ENCODE measurements around the gene PPP4R4.

DNA sequence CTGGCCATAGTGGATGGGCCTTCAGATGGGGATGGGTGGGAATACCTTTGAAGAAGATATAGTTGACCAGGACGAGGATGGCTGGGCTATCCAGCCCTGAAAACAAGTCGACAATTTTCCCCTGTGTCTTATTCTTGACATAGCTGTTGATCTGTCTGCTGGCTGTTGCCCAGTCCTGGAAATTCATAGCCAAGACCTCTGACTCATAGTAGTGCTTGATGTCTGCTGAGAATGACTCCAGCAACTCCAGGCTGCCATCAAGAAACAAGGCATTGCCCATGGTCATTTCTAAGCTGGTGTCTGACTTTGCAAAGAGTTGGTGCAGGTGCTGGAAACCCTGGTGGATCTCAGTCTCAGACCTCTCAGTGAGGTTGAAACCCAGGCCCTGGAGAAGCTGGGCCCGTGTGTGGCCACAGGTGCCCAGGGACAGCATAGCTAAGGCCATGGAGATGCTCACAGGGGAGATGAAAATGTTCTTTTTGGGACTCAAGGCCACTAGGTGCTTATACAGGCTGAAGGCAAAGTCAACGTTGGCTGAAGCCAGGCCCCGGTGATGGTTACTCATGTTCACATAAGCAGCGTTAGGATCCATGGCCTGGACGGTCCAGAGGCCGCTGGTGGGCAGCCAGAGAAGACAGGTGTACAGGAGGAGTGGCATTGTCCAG lies 140.0 kb downstream of the PPP4R4 start:
- TF ChIP-seq, protein P1, sequence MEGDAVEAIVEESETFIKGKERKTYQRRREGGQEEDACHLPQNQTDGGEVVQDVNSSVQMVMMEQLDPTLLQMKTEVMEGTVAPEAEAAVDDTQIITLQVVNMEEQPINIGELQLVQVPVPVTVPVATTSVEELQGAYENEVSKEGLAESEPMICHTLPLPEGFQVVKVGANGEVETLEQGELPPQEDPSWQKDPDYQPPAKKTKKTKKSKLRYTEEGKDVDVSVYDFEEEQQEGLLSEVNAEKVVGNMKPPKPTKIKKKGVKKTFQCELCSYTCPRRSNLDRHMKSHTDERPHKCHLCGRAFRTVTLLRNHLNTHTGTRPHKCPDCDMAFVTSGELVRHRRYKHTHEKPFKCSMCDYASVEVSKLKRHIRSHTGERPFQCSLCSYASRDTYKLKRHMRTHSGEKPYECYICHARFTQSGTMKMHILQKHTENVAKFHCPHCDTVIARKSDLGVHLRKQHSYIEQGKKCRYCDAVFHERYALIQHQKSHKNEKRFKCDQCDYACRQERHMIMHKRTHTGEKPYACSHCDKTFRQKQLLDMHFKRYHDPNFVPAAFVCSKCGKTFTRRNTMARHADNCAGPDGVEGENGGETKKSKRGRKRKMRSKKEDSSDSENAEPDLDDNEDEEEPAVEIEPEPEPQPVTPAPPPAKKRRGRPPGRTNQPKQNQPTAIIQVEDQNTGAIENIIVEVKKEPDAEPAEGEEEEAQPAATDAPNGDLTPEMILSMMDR (IDR thresholded peaks at IDR 0.05): no peak
- TF ChIP-seq POLR2A (IDR thresholded peaks at IDR 0.05): no peak
- no peak for TF ChIP-seq POLR2AphosphoS5 (IDR thresholded peaks at IDR 0.05)

Data from upper lobe of left lung (tissue), 4 donors.